ENCODE measurements around the gene RABGAP1L.

DNA sequence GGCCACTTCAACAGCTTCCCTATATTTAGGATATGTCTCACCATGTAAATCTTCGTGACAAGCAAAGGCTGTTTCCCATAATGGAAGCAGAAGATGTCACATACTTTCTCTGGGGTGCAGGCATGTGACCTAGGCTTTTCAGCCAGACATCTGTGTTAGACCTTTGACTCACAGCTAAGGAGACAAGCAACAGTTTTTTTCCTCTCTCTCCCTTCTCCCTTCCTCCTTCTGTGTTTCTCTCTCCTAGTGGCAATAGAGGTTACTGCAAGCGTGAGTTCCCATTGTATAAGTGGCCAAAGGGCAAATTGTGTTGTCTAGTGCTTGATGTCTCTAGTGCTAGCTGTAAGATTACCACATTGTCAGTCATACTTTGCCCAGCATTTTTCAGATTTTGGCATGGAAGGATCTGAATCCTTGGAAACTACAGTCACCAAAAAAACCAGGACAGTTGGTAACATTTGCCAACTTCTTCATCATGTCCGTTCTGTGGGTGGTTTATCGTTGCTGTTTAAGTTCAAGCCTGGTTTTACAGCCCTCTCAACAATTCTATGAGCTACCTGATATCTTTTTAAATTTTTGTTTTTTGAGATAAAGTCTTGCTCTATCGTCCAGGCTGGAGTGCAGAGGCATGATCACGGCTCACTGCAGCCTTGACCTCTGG is 44.4 kb upstream of the RABGAP1L start:
- TF ChIP-seq, protein P1, sequence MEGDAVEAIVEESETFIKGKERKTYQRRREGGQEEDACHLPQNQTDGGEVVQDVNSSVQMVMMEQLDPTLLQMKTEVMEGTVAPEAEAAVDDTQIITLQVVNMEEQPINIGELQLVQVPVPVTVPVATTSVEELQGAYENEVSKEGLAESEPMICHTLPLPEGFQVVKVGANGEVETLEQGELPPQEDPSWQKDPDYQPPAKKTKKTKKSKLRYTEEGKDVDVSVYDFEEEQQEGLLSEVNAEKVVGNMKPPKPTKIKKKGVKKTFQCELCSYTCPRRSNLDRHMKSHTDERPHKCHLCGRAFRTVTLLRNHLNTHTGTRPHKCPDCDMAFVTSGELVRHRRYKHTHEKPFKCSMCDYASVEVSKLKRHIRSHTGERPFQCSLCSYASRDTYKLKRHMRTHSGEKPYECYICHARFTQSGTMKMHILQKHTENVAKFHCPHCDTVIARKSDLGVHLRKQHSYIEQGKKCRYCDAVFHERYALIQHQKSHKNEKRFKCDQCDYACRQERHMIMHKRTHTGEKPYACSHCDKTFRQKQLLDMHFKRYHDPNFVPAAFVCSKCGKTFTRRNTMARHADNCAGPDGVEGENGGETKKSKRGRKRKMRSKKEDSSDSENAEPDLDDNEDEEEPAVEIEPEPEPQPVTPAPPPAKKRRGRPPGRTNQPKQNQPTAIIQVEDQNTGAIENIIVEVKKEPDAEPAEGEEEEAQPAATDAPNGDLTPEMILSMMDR (IDR thresholded peaks at IDR 0.05; ENCODE audit: low read depth, low read length): peak; percentile 72
- TF ChIP-seq POLR2A (IDR thresholded peaks at IDR 0.05; ENCODE audit: extremely low read depth, insufficient read length) (no peak), MYC (IDR thresholded peaks at IDR 0.05; ENCODE audit: low read depth, low read length) (no peak)
- TF ChIP-seq, protein P2, sequence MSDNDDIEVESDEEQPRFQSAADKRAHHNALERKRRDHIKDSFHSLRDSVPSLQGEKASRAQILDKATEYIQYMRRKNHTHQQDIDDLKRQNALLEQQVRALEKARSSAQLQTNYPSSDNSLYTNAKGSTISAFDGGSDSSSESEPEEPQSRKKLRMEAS (IDR thresholded peaks at IDR 0.05; ENCODE audit: low read depth, low read length): no peak
